Ammon's horn (tissue), 1 donor: Measurements from ENCODE around the gene PFKFB1.

Source experiments
- DNase-seq: peaks from one replicate; pipeline ENCODE4 v3.0.0-alpha.2; 2016; ENCODE audit warnings: low spot score

The PFKFB1 gene

DNA sequence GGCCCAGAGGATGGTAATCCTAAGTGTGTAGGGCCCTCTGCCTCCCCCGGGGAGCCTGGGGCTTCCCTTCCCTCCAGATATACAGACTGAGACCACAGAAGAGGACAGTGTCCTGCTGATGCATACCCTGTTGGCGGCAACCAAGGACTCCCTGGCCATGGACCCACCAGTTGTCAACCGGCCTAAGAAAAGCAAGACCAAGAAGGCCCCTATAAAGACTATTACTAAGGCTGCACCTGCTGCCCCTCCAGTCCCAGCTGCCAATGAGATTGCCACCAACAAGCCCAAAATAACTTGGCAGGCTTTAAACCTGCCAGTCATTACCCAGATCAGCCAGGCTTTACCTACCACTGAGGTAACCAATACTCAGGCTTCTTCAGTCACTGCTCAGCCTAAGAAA, 71.4 kb downstream of the PFKFB1 start:
- no peak for DNase-seq

GRCh38 chrX:54921427-54922021, 72.5 kb downstream of the PFKFB1 start:
- DNase-seq: peak; percentile 76

- peak; percentile 19 for DNase-seq
These were observed 73.2 kb downstream of the PFKFB1 start, which contains the start of gene TRO for GRCh38 chrX:54920610-54921426. Gene TRO (plus strand): TSS chrX:54920824. CDS start chrX:54922247, 1,423 bp downstream.

- no peak for DNase-seq
These were observed 84.0 kb downstream of the PFKFB1 start for GRCh38 chrX:54909941-54910340.

GRCh38 chrX:54894159-54894558, 99.8 kb downstream of the PFKFB1 start:
- DNase-seq: no peak

- DNase-seq: peak; percentile 41
These were observed 102.4 kb downstream of the PFKFB1 start for GRCh38 chrX:54891573-54891972.

GRCh38 chrX:54885740-54886139, 108.2 kb downstream of the PFKFB1 start:
- no peak for DNase-seq
